ENCODE results near the gene LRRC75A. TPM values are rescaled to one million over a fixed set of nuclear protein-coding genes. Genes with fewer than 3 reads are reported as not detected.
A peak's percentile ranks its signal among the peaks of the same experiment; 100 is the strongest.

LRRC75A gene
- total and polyA plus RNA-seq, 7 donors = 2.2 to 40.5 (median 5.7) TPM

GRCh38 chr17:16418685-16419068 lies 73.3 kb downstream of the LRRC75A start:
- no peak for DNase-seq
- Histone ChIP-seq H3K36me3 (no peaks in the 10 kb centered on the region), H3K4me1 (peaks cover 0 to 25% (median 20%) of the 10 kb centered on the region in 4 donors), H3K27me3 (no peaks in the 10 kb centered on the region), H3K9me3 (no peaks in the 10 kb centered on the region), H3K27ac (peak overlapping the region; percentile 57 to 75 (median 65)), H3K4me3 (no peak overlapping the region)
- TF ChIP-seq, protein P1, sequence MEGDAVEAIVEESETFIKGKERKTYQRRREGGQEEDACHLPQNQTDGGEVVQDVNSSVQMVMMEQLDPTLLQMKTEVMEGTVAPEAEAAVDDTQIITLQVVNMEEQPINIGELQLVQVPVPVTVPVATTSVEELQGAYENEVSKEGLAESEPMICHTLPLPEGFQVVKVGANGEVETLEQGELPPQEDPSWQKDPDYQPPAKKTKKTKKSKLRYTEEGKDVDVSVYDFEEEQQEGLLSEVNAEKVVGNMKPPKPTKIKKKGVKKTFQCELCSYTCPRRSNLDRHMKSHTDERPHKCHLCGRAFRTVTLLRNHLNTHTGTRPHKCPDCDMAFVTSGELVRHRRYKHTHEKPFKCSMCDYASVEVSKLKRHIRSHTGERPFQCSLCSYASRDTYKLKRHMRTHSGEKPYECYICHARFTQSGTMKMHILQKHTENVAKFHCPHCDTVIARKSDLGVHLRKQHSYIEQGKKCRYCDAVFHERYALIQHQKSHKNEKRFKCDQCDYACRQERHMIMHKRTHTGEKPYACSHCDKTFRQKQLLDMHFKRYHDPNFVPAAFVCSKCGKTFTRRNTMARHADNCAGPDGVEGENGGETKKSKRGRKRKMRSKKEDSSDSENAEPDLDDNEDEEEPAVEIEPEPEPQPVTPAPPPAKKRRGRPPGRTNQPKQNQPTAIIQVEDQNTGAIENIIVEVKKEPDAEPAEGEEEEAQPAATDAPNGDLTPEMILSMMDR (IDR thresholded peaks at IDR 0.05) = no peak
- TF ChIP-seq EP300 (IDR thresholded peaks at IDR 0.05) (no peak), POLR2AphosphoS5 (IDR thresholded peaks at IDR 0.05) (no peak), POLR2A (IDR thresholded peaks at IDR 0.05) (no peak)
- intact Hi-C loops (cut with DNase I) = no loop called here
- WGBS, 2 donors = 42 to 79% methylated on average over 2 of the region's 2 CpGs

GRCh38 chr17:16417896-16418684 lies 73.9 kb downstream of the LRRC75A start:
- Histone ChIP-seq H3K36me3 (no peaks in the 10 kb centered on the region), H3K4me3 (no peak overlapping the region), H3K9me3 (no peaks in the 10 kb centered on the region), H3K27me3 (no peaks in the 10 kb centered on the region), H3K27ac (peak overlapping the region; percentile 57 to 75 (median 65)), H3K4me1 (peaks cover 0 to 25% (median 20%) of the 10 kb centered on the region in 4 donors)
- no peak for DNase-seq
- TF ChIP-seq POLR2AphosphoS5 (IDR thresholded peaks at IDR 0.05) (no peak), POLR2A (IDR thresholded peaks at IDR 0.05) (no peak)
- TF ChIP-seq, protein P1 (IDR thresholded peaks at IDR 0.05) = no peak
- intact Hi-C loops (cut with DNase I) = no loop called here
- 82 to 87% methylated on average over 7 of the region's 7 CpGs for WGBS, 2 donors

GRCh38 chr17:16417399-16417798 lies 74.6 kb downstream of the LRRC75A start:
- 93% methylated on average over 7 of the region's 7 CpGs for WGBS, 2 donors
- TF ChIP-seq POLR2AphosphoS5 (IDR thresholded peaks at IDR 0.05) (no peak), POLR2A (IDR thresholded peaks at IDR 0.05) (no peak), EP300 (IDR thresholded peaks at IDR 0.05) (no peak)
- TF ChIP-seq, protein P1 (IDR thresholded peaks at IDR 0.05) = no peak
- no peaks in the 10 kb centered on the region for H3K9me3 ChIP-seq
- intact Hi-C loops (cut with DNase I) = no loop called here
- no peaks in the 10 kb centered on the region for H3K27me3 ChIP-seq
- no peak overlapping the region for H3K4me3 ChIP-seq
- peaks cover 0 to 25% (median 20%) of the 10 kb centered on the region in 4 donors for H3K4me1 ChIP-seq
- H3K27ac ChIP-seq = peak overlapping the region in 2 of 4 donors; percentile 63 to 75
- no peak for DNase-seq
- H3K36me3 ChIP-seq = no peaks in the 10 kb centered on the region

- peak within 1 kb of the TSS; percentile 12 to 51 (median 46) for H3K4me3 ChIP-seq
- H3K36me3 ChIP-seq = no peaks in the 10 kb centered on the region
- H3K27ac ChIP-seq = peak within 1 kb of the TSS; percentile 63 to 76 (median 74)
- peaks cover 0 to 25% (median 20%) of the 10 kb centered on the region in 4 donors for H3K4me1 ChIP-seq
- TF ChIP-seq POLR2A (IDR thresholded peaks at IDR 0.05) = no peak
- TF ChIP-seq, protein P1 (IDR thresholded peaks at IDR 0.05) = no peak
- TF ChIP-seq POLR2AphosphoS5 (IDR thresholded peaks at IDR 0.05) = no peak
- TF ChIP-seq EP300 (IDR thresholded peaks at IDR 0.05) = no peak
- no peak for DNase-seq
- H3K9me3 ChIP-seq = no peaks in the 10 kb centered on the region
- no peaks in the 10 kb centered on the region for H3K27me3 ChIP-seq
- intact Hi-C loops (cut with DNase I) = no loop called here
- 12 to 42% methylated on average over 21 of the region's 21 CpGs for whole genome bisulfite sequencing, 2 donors
Observed at GRCh38 chr17:16415031-16415924, 76.7 kb downstream of the LRRC75A start, which contains the start of gene TRPV2. TRPV2 (plus strand) TSS chr17:16415571; CDS start chr17:16417669, 2,098 bp downstream.
